GM19035 (cell line): Measurements from ENCODE around the gene FPGS.

Experiments used
- ATAC-seq: cut with Tn5 transposase; IDR thresholded peaks from one replicate; pipeline ENCODE4 v1.9.1; 2021; ENCODE audit not compliant: unreplicated experiment

Gene FPGS

GRCh38 chr9:127810378-127811187 is 7.9 kb downstream of the FPGS start:
- no peak for ATAC-seq

GRCh38 chr9:127812011-127812410 is 9.3 kb downstream of the FPGS start:
- no peak for ATAC-seq

DNA sequence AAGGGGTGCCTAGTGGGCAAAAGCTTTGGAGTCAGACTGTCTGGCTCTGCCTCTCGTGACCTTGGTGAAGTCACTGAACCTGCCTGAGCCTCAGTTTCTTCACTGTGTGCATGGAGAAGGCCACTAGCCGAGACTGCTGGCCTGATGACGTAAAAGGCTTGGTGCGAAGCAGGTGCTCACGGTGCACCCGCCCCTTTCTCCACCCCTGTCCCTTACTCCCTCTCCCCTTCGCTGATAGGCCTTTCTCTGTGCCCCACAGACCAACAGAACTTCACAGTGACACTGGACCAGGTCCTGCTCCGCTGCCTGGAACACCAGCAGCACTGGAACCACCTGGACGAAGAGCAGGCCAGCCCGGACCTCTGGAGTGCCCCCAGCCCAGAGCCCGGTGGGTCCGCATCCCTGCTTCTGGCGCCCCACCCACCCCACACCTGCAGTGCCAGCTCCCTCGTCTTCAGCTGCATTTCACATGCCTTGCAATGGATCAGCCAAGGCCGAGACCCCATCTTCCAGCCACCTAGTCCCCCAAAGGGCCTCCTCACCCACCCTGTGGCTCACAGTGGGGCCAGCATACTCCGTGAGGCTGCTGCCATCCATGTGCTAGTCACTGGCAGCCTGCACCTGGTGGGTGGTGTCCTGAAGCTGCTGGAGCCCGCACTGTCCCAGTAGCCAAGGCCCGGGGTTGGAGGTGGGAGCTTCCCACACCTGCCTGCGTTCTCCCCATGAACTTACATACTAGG is 10.4 kb downstream of the FPGS start:
- no peak for ATAC-seq

- no peak for ATAC-seq
Measured at GRCh38 chr9:127813686-127814226, 11.1 kb downstream of the FPGS start.

DNA sequence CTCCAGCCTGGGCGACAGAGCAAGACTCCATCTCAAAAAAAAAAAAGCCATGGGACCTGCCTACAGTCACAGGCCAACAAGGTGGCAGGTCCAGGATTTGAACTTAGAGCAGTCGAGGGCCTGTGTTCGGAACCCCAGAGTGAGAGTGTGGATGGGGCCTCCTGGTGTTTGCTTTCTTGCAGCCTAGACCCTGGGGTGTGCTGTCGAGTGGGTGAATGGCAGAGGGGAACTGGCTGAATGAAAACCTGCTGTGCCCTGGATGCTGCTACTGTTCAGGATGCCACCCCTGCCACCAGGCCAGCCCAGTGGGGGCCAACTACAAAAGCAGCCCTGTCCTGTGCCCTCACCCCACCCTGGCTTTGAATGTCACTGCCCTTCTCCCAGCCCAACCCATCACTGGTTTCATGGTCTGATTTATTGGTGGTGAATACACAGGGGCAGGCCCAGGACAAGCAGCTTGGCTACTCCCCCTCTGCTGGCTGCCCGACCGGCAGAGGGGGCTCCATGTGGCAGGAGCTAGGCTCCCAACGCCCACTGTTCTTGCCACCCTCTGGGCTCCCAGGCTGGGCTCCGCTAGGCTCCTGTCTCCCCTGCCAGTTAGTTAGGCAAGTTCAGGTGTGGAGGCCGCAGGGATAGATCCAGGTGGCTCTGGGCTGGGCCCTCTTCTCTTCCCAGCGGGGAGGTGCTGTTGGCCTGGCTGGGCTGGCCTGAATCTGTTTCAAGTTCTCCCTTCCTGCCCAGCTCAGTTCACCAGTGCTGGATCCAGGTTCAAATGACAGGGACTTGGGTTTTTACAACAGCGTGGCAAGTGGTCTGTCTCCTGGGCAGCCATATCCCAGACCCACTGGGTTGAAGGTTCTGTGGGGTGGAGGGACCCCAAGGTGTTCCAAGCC is 12.2 kb downstream of the FPGS start:
- no peak for ATAC-seq

DNA sequence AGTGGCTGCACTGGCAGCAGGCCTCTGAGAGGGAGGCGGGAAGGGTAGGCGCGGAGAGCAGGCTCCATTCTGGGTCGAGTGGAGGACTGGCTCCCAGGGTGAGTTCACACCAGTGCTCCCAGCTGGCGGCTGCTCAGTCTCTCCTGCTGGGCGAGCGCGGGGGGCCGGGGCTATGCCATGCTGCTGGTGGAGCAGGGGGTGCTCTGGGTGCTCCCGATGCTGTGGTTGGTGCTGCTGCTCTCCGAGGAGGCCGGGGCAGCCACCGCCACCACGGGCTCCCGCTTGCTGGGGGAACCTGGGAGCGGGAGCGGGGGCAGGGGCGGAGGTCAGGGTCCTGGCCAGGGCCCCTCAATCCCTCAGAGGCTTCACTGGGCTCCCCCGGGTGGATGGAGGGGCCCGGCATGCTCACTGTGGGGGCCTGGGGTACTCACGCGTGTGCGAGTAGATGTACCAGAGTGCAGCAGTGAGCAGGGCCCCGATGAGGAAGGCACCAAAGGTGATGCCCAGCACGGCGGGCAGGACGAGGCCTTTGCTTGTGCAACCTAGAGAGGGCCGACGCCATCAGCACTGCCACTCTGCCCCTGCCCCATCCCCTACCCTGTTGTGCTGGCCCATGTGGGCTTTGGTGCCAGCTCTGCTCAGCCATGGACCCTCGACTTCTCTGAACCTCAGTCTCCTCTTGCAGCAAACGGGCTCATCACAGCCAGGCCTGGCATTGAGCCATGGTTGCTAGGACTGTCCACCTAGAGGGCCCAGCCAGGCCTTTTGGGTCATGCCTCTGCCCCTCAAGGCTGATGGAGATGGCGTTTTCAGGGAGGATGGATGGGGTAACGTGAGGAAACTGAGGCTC is 13.1 kb downstream of the FPGS start:
- ATAC-seq = no peak

GRCh38 chr9:127816362-127816725 is 13.7 kb downstream of the FPGS start:
- no peak for ATAC-seq

- ATAC-seq = no peak
Measured at GRCh38 chr9:127816728-127817127, 14.0 kb downstream of the FPGS start.

DNA sequence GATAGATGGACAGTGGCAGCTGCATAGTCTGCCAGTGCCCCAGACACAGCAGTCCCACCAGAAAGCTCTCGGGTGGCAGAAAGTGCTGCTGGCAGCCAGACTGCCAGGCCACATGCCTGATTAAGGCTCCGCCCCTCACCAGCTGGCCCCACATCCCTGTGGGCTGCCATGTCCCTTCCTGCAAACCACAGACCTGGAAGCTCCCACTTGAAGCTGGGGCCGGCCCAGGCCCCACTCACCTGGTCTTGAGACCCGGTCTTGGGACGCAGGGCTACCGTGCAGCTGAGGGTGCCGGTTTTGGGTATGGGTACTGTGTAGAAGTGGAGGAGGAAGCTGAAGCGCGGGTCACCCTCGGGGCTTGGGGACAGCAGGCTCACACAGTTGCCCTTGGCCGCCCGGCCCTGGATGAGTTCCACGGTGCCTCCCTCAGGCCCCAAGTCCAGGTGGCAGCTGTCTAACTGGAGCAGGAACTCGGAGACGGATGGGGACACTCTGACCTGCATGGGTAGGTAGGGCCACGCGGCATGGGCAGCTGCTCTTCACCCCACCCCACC is 15.3 kb downstream of the FPGS start:
- no peak for ATAC-seq

- no peak for ATAC-seq
Measured at GRCh38 chr9:127818574-127818973, 15.9 kb downstream of the FPGS start.

- no peak for ATAC-seq
Measured at GRCh38 chr9:127822108-127822507, 19.4 kb downstream of the FPGS start.

- no peak for ATAC-seq
Measured at GRCh38 chr9:127825319-127826051, 22.8 kb downstream of the FPGS start.

DNA sequence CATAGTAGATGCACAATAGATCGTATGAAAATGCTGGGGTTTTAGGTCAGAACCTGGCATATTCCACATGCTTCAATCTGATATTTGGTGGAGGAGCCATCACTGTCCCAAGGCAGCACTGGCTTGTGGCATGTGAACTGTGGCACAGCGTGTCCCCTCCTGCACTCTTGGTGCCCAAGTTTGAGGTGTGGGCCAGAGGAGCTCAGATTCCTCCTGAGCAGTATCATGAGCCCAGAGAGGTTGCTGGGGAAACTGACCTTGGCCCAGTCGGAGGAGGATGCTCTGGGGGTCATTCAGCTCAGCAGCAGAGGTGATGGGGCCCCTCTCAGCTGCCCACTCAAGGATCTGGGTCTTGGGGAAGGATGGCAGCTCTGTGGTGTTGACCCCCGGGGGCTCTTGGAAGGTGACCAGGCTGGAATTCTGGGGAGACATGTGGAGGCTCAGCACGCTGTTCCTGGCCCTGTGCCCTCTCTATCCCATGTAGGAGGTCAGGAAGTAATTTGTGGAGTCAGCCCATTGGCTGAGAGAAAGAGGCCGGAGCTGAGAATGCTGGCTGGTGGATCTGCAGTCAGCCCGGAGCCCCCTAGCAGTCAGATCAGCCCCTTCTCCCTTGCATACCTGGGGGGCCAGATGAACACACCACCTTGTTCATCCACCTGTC is 23.7 kb downstream of the FPGS start:
- no peak for ATAC-seq

GRCh38 chr9:127828262-127829031 is 25.8 kb downstream of the FPGS start:
- no peak for ATAC-seq

GRCh38 chr9:127829205-127829906 is 26.7 kb downstream of the FPGS start:
- no peak for ATAC-seq

GRCh38 chr9:127832248-127832647 is 29.6 kb downstream of the FPGS start:
- no peak for ATAC-seq

DNA sequence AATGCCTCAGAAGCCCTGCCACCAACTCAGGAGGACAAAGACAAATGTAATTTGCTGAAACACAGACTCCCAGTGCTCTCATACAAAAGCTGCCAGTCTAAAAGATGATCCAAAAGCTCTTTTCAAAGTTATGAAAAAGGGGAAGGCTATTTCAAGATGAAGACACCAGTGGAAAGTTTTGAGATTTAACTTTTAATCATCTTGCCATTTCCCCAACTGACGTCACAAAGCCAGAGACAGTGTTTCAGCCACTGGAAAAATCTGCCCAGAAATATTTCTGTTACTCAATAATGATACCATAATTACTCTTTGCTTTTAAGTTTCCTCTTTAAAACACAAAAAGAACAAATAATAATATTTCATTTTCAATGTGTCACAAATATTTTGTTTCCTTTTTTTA is 30.9 kb downstream of the FPGS start:
- no peak for ATAC-seq
